Smooth muscle cell (in vitro differentiated cells): ENCODE measurements around the gene DXO. TPM values are rescaled to one million over a fixed set of nuclear protein-coding genes. Genes with fewer than 3 reads are reported as not detected.

Experiments used
- DNase-seq: peaks from one replicate; lab custom pipeline; 2025; ENCODE audit not compliant: unreplicated experiment; lab: John Stamatoyannopoulos, UW
- H2AFZ ChIP-seq: fragments of 200-600 bp; sonication (generic); 2 replicates; pipeline ENCODE4 v1.6.0; 2016; ENCODE audit warnings: antibody characterized with exemption, low read depth, mild to moderate bottlenecking
- H3F3A ChIP-seq: fragments of 200-600 bp; sonication (generic); 2 replicates; pipeline ENCODE4 v1.6.0; 2017; ENCODE audit warnings: antibody characterized with exemption, low read depth
- H3K27ac ChIP-seq: fragments of 200-600 bp; sonication (generic); 2 replicates; pipeline ENCODE4 v1.5.1; 2016; ENCODE audit warnings: low read depth, mild to moderate bottlenecking
- H3K27me3 ChIP-seq: fragments of 200-600 bp; sonication (generic); 2 replicates; pipeline ENCODE4 v1.6.1; 2016; ENCODE audit warnings: low read depth, mild to moderate bottlenecking
- H3K36me3 ChIP-seq: fragments of 200-600 bp; sonication (generic); 2 replicates; pipeline ENCODE4 v1.5.1; 2016; ENCODE audit warnings: low read depth
- H3K4me1 ChIP-seq: fragments of 200-600 bp; sonication (generic); 2 replicates; pipeline ENCODE4 v1.5.1; 2016; ENCODE audit warnings: low read depth
- H3K4me2 ChIP-seq: fragments of 200-600 bp; sonication (generic); 2 replicates; pipeline ENCODE4 v1.6.0; 2016; ENCODE audit warnings: mild to moderate bottlenecking
- H3K4me3 ChIP-seq: fragments of 200-600 bp; sonication (generic); 2 replicates; pipeline ENCODE4 v1.5.1; 2016; ENCODE audit warnings: mild to moderate bottlenecking
- H3K79me2 ChIP-seq: fragments of 200-600 bp; sonication (generic); 2 replicates; pipeline ENCODE4 v1.6.0; 2016; ENCODE audit warnings: low read depth, mild to moderate bottlenecking
- H3K9ac ChIP-seq: fragments of 200-600 bp; sonication (generic); 2 replicates; pipeline ENCODE4 v1.6.0; 2016; ENCODE audit warnings: low read depth
- H3K9me3 ChIP-seq: fragments of 200-600 bp; sonication (generic); replicated peaks from 2 replicates; pipeline ENCODE4 v1.5.1; 2016; ENCODE audit warnings: low read depth
- H4K20me1 ChIP-seq: fragments of 200-600 bp; sonication (generic); 2 replicates; pipeline ENCODE4 v1.6.0; 2016; ENCODE audit warnings: low read depth
- CTCF ChIP-seq: fragments of 200-600 bp; sonication (generic); IDR thresholded peaks from 2 replicates; pipeline ENCODE4 v1.5.1; 2017; ENCODE audit warnings: borderline replicate concordance, mild to moderate bottlenecking, antibody characterized with exemption; ENCODE audit not compliant: insufficient read depth, poor library complexity, severe bottlenecking
- WGBS: methylation state at CpG from one replicate; pipeline ENCODE4 v1.1.7; 2016; ENCODE audit warnings: low lambda C conversion rate; 5-methylcytosine and 5-hydroxymethylcytosine counted together
- polyA plus RNA-seq: library from polyadenylated mRNA; unstranded; fragments of >200 nt; fragmentation: Nextera tagmentation; extraction: Ambion mirVana; gene quantifications from 2 replicates; pipeline ENCODE4 v1.2.1, GENCODE V29; 2016
- total RNA-seq: library from RNA; depleted of rRNA; stranded (reverse); fragments of >200 nt; gene quantifications from 2 replicates; pipeline ENCODE4 v1.2.3, GENCODE V29; 2014

Gene DXO
- total and polyA plus RNA-seq, 2 experiments from 2014 or later = 11.0 to 21.9 TPM

GRCh38 chr6:31967926-31968320 lies 4.0 kb downstream of the DXO start:
- TF ChIP-seq CTCF = no peak
- Histone ChIP-seq H3K79me2 (peaks cover 7% of the 10 kb centered on the region), H3K4me3 (no peak overlapping the region), H3K4me1 (peaks cover 7% of the 10 kb centered on the region), H3K9ac (no peak overlapping the region), H3K4me2 (no peak overlapping the region), H3K27ac (no peak overlapping the region), H3K27me3 (no peaks in the 10 kb centered on the region), H4K20me1 (no peaks in the 10 kb centered on the region), H3F3A (no peaks in the 10 kb centered on the region), H2AFZ (no peak overlapping the region), H3K9me3 (no peaks in the 10 kb centered on the region), H3K36me3 (peaks cover 9% of the 10 kb centered on the region)
- DNase-seq = no peak
- WGBS = 96% methylated on average over 3 of the region's 3 CpGs

- Histone ChIP-seq H3K9me3 (no peaks in the 10 kb centered on the region), H3K9ac (no peak overlapping the region), H3K4me1 (peaks cover 4% of the 10 kb centered on the region), H3F3A (no peaks in the 10 kb centered on the region), H3K27ac (no peak overlapping the region), H3K27me3 (no peaks in the 10 kb centered on the region), H2AFZ (no peak overlapping the region), H3K79me2 (peaks cover 5% of the 10 kb centered on the region), H3K4me2 (no peak overlapping the region), H3K4me3 (no peak overlapping the region), H3K36me3 (peaks cover 9% of the 10 kb centered on the region), H4K20me1 (no peaks in the 10 kb centered on the region)
- no peak for TF ChIP-seq CTCF
- WGBS = 98% methylated on average over 10 of the region's 10 CpGs
- DNase-seq = no peak
Measured at GRCh38 chr6:31966997-31967925, 4.7 kb downstream of the DXO start.

GRCh38 chr6:31966506-31966905 lies 5.4 kb downstream of the DXO start:
- TF ChIP-seq CTCF = no peak
- no peaks in the 10 kb centered on the region for H3K9me3 ChIP-seq
- WGBS = 96% methylated on average over 7 of the region's 7 CpGs
- no peak for DNase-seq
- no peak overlapping the region for H3K4me3 ChIP-seq
- H3K27me3 ChIP-seq = no peaks in the 10 kb centered on the region
- H3K79me2 ChIP-seq = peaks cover 5% of the 10 kb centered on the region
- no peaks in the 10 kb centered on the region for H4K20me1 ChIP-seq
- no peak overlapping the region for H3K9ac ChIP-seq
- H2AFZ ChIP-seq = no peak overlapping the region
- no peak overlapping the region for H3K4me2 ChIP-seq
- peaks cover 9% of the 10 kb centered on the region for H3K36me3 ChIP-seq
- no peaks in the 10 kb centered on the region for H3F3A ChIP-seq
- no peak overlapping the region for H3K27ac ChIP-seq
- H3K4me1 ChIP-seq = peaks cover 4% of the 10 kb centered on the region
